Measurements from ENCODE around the gene ARHGEF1.

ARHGEF1 gene

DNA sequence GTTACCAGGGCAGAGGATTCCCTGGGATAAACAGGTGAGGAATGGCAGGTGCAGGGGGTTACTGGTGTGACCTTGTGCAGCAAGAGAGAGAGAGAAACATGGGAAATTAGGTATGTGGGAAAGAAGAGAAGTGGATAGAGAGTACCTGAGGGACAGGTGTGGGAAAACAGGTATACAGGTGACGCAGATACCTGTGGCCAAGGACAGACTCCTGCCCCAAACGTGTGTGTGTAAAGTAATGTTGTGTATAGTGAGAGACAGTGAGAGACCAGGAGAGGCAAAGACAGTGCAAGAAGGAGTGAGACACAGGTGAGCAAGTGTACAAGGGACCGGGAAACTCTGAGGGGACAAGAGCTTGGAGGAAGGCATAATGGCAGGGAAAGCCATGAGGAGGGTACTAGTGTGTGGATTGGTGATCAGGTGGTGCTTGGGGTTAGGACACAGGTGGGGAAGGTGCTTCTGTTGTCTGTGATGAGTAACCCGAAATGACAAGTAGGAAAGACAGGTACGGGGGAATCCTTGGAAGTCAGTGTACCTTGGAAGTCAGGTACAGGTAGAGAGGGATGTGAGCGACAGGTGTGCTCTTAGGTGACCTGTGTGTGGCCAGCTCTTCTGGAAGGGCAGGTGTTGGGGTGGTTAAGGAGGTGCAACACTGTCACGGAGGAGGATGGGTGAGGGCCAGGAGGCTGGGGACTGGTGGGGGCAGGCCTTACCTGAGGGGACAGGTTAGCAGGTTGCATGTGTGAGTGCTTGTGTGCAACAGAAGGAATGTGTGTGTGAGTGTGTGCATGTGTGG, 42.4 kb downstream of the ARHGEF1 start:
- TF ChIP-seq, protein P1, sequence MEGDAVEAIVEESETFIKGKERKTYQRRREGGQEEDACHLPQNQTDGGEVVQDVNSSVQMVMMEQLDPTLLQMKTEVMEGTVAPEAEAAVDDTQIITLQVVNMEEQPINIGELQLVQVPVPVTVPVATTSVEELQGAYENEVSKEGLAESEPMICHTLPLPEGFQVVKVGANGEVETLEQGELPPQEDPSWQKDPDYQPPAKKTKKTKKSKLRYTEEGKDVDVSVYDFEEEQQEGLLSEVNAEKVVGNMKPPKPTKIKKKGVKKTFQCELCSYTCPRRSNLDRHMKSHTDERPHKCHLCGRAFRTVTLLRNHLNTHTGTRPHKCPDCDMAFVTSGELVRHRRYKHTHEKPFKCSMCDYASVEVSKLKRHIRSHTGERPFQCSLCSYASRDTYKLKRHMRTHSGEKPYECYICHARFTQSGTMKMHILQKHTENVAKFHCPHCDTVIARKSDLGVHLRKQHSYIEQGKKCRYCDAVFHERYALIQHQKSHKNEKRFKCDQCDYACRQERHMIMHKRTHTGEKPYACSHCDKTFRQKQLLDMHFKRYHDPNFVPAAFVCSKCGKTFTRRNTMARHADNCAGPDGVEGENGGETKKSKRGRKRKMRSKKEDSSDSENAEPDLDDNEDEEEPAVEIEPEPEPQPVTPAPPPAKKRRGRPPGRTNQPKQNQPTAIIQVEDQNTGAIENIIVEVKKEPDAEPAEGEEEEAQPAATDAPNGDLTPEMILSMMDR (IDR thresholded peaks at IDR 0.05; ENCODE audit: extremely low read depth, missing control alignments), result no peak
- no peak for DNase-seq (ENCODE audit: low spot score)

DNA sequence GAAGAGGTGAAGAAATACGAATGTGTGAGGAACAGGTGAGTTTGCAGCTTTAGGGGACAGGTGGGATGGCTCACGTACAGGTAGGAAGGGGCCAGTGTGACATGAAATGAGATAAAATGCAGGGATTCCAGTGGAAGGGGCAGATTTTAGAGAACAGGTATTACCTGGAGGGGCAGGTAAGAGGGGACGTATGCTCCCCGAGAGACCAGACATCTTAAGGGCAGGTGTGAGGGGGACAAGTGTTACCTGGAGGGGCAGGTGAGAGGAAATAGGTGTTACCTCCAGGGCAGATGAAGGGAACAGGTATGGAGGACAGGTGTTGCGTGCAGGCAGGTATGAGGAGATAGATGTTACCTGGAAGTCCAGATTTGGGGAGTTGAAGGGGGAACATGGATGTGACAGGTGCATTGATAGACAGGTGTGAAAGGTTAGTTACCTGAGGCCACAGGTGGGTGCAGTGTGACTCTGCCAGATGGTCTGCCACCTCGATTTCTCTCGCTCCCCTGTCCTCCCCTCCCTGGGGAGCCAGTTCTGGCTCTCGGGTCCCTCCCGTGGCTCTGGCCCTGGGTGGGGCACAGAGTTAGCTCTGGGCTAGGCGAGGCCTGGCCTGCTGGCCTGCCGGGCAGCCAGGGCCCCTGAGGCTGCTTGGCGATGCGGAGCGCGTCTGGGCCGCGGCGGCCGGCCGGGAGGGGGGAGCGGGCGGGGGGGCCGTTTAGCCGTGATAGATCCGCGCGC, 43.2 kb downstream of the ARHGEF1 start:
- TF ChIP-seq, protein P1 (IDR thresholded peaks at IDR 0.05; ENCODE audit: extremely low read depth, missing control alignments), result no peak
- DNase-seq (ENCODE audit: low spot score), result no peak

DNA sequence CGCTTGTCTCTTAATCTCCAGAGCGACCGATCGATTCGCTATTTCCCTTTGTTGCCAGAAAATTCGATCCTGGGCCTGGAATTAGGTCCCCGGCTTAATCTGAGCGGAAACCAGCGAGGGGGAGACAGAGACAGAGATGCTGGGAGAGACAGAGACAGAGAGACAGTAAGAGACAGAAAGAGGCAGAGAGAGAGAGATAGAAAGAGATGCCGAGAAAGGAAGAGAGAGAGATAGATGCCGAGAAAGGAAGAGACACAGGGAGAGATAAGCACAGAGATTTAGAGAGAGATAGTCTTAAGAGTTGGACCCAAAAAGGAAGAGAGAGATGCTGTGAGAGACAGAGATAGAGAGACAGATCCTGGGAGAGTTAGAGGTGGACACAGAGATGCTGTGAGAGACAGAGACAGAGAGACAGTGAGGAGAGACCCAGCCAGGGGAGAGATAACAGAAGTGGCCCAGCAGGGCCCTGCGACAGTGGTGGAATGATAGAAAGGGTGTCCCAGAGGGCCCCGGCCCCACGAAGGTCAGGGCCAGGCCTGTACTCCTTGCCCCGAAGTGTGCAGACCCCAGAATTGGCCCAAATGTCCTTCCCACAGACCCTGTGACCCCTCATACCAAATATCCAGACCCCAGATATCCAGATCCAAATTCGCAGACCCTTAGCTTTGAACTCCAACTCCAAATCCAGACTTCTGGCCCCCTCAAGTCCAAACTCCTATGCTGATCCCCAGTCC, 43.9 kb downstream of the ARHGEF1 start:
- no peak for DNase-seq (ENCODE audit: low spot score)
- TF ChIP-seq, protein P1 (IDR thresholded peaks at IDR 0.05; ENCODE audit: extremely low read depth, missing control alignments), result no peak

DNA sequence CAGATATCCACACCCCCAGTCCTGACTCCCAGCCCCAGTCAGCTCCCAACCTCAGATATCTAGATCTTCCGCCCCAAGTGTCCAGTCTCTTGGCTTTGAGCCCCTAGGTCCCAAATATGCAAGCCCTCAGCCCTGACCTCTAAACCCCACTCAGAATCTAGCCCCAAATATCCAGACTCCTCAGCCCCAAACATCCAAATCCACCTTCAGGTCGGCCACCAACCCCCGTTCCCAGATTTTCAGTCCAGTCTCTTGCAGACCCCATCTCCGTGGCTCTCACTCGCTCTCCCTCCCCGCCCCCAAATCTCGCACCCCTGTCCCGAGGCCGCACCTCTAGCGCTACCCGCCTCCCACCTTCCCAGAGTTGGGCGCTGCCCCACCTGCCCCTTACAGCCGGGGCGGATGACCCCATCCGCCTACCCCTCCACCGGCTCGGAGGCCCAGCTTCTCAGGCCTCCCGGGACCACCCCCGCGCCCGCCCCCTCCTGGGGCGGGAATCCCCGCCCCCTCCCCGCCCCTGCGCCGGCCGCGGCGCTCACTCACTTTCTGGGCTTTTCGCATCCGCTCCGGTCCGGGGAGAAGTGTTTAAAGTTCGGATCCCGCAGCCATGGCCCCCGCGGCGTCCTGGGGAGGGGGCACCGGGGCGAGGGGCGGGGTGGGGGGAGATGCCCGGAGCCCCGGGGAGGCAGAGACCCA, 44.7 kb downstream of the ARHGEF1 start:
- no peak for DNase-seq (ENCODE audit: low spot score)
- TF ChIP-seq, protein P1 (IDR thresholded peaks at IDR 0.05; ENCODE audit: extremely low read depth, missing control alignments), result no peak

DNA sequence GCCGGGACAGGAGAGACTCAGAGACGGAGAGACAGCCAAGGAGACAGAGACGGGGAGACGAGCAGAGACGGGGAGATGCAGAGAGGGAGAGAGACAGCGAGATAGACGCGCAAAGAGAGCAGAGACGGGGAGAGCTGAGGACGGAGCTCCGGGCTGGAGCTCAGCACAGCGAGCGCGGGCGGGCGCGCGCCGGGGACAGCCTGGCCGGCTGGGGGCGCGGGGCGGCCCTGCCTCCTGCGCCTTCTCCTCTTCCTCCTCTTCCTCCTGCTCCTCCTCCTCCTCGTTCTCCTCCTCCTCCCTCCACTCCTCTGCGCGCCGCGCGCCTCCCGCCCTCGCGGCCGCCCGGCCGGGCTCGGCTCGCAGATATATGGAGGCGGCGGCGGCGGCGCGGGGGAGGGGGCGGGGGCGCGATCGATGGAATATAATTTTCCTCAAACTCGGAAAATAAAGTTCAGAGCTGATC, 45.3 kb downstream of the ARHGEF1 start, which contains the start of gene ERFL:
ERFL (minus strand) TSS at position 229 of the 463 bp plus-strand sequence. CDS start 15,530 bp downstream, outside the sequence.
- DNase-seq (ENCODE audit: low spot score), result peak; percentile 76
- TF ChIP-seq, protein P1 (IDR thresholded peaks at IDR 0.05; ENCODE audit: extremely low read depth, missing control alignments), result no peak

DNA sequence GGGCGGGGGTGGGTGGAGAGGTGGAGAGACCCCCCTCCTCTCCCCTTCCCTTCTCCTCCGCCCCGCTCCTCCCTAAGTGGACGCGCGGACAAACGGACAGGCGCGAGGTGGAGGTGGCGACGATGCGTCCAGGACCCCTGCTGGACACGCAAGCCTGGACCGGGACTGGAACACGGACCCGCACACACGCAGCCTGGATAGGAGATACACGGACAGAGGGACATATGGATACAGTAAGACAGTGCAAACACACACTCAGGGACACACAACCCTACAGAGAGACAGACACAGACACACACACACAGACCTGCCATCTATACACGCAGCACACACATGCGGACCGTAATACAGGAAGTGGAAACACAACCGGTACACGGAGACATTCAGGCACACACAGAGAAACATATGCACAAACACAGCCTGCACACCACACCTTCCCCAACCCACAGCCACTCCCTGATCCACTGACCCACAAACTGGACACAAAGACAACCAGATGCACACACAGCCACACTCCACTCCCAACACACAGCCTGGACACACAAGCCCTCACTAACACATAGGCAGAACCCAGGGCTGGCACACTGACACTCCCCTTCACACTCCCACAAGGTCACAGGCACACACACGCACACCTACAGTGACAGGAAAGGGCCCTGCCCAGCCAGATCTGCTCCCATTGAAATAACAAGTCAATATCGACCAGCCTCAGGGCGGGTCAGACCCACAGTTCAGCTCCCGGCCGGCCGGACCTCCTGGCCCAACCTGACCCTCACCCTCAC, 46.0 kb downstream of the ARHGEF1 start:
- no peak for DNase-seq (ENCODE audit: low spot score)
- TF ChIP-seq, protein P1 (IDR thresholded peaks at IDR 0.05; ENCODE audit: extremely low read depth, missing control alignments), result no peak
